Measurements from ENCODE around the gene FGF10. TPM values are rescaled to one million over a fixed set of nuclear protein-coding genes. Genes with fewer than 3 reads are reported as not detected.

Gene FGF10
- total RNA-seq (2014; rRNA removed; shearing (Covaris generic)), result not detected in 2 replicates

DNA sequence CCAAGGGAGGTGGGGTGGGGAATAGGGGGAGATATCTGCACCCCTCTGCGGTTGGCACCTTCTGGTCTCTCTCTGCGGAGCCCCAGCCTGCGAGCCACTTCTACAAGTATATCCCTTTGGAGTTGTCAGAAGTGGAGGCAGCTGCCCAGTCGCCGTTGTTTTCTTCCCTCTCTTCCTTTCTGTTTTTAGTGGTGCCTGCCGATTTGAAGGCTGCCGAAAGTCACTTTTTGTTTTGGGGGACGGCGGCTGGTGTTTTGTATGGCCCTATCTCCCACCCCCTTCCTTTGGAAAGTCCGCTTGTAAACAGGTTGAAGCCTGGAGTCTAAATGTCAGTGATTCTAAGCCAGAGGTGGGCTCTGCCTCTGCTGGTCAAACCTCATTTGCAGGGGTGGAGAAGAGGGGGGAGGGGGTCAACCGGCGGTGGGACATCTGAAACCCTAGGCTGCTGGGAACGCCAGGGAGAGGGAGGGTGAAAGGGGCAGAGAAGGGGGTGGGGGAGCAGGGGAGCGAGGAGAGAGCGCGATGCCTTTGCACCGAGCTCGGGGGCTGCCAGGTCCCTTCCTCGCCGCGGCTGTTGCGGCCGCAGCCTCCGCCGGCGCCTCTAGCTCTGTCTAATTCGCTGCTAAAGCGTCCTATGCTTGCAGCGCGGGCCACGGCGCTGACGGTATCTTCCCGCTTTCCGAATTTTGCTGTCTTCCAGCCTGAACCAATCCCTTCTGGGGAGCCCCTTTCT lies at the start of gene FGF10:
Gene FGF10 (minus strand): TSS at position 331 of the 733 bp plus-strand sequence. CDS start 738 bp downstream, outside the sequence.
- no peak for DNase-seq (ENCODE audit: low spot score)

DNA sequence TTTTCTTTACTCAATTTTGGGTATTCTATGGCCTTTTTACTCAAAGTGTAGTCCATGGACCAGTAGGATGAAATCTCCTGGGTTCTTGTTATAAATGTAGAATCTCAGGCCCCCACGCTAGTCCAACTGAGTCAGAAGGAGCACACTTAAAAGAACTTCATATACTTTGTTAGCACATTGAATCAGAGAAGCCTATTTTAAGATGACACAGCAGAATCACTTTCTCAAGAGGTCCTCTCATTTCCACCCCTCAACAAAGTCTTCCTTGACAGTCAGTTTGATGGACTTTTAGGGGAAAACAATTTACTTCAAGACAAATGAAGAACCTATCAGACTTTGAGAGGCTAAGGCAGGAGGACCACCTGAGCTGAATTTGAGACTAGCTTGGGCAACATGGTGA lies 37.7 kb upstream of the FGF10 start:
- DNase-seq (ENCODE audit: low spot score), result no peak

DNA sequence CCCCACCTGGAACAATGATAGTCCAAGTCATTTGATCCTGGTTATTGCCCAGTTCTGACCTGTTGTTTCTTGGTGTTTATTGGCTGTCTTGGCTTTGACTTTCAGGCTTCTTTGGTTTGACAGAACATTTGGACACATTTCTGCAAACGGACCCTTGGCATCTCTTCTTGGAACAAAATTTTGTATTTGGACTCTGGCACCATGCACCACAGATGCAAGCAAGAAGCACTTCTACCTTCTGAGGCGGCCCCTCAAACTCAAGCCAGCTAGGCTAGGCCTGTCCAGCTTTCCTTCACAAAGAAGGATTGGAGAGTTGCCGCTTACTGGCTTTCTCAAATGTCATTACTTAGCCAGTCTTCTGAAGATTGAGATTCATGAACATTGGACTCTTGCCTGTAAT lies 23.1 kb upstream of the FGF10 start:
- no peak for DNase-seq (ENCODE audit: low spot score)

GRCh38 chr5:44402084-44402483 lies 12.9 kb upstream of the FGF10 start:
- DNase-seq (ENCODE audit: low spot score), result no peak

GRCh38 chr5:44401611-44402010 lies 12.4 kb upstream of the FGF10 start:
- no peak for DNase-seq (ENCODE audit: low spot score)

DNA sequence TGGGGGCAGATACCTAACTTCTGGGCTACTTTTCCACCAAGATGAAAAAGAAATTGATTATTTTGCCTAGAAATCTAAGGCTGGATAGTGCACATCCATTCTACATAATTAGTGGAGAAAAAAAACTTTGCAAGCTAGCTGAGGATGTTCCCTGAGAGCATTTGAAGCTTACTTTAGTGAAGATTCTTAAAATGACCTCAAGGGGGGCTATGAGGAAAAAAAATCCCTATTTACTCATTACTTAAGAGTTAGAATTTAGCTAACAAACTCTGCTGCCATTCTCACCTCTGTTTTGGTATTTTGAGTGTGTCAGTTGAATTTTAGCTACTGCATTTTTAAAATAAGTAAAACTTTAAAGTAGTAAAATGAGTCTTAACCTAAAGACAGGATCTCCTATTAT lies 9.2 kb upstream of the FGF10 start:
- no peak for DNase-seq (ENCODE audit: low spot score)

DNA sequence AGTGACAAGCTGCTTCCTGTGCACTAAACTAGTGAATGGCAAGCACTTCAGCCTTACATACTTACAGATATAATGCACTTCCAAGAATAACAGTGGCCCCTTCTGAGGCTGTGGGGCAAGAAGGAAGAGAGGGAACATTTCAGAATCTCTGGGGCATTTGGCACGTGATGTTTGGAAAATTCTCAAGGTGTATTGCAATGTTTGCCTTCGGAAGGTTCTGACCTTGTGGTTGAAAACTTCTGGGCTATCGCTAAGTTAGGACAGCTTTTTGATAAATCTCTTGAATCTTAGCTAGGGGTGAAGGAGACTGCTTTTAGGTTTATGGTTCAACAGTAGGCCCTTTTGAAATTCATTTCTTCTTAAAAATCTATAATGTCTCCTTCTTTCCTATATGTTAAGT lies 7.1 kb upstream of the FGF10 start:
- DNase-seq (ENCODE audit: low spot score), result no peak

GRCh38 chr5:44390351-44390750 lies 1.1 kb upstream of the FGF10 start:
- no peak for DNase-seq (ENCODE audit: low spot score)

- DNase-seq (ENCODE audit: low spot score), result no peak
These were observed 563 bp upstream of the FGF10 start for GRCh38 chr5:44389823-44390143.

GRCh38 chr5:44388321-44389089 lies 715 bp downstream of the FGF10 start:
- DNase-seq (ENCODE audit: low spot score), result no peak

- DNase-seq (ENCODE audit: low spot score), result no peak
These were observed 1.3 kb downstream of the FGF10 start for GRCh38 chr5:44387921-44388320.

GRCh38 chr5:44387406-44387805 lies 1.8 kb downstream of the FGF10 start:
- DNase-seq (ENCODE audit: low spot score), result no peak

DNA sequence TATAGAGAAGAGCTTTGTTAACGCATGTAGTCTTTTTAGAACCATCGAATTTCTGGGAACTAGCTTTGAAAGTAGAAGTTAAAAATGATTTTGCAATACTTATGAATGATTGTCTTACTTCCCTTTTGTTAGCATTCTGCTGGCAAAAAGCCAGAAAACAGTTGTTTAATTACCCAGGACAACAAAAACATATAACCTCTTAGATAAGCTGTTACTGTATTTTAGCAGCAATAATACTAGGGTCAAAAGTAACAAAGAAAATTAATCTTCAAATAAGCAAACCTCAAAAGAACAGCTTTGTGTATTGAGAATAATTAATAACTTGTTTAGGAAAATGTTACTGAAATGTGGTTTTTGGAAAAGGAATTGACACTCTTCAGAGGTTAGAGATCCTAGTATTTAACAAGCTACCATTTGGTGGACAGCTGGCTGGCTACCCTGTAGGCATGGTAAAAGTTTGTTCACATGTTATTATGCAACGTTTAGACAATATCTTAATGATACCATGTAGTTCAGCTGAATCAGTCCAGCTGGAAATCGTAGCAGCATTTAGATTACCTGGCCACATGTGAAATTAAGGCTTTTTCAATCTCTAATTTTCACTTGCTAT lies 3.8 kb downstream of the FGF10 start:
- DNase-seq (ENCODE audit: low spot score), result no peak

GRCh38 chr5:44384816-44385215 lies 4.4 kb downstream of the FGF10 start:
- DNase-seq (ENCODE audit: low spot score), result no peak

DNA sequence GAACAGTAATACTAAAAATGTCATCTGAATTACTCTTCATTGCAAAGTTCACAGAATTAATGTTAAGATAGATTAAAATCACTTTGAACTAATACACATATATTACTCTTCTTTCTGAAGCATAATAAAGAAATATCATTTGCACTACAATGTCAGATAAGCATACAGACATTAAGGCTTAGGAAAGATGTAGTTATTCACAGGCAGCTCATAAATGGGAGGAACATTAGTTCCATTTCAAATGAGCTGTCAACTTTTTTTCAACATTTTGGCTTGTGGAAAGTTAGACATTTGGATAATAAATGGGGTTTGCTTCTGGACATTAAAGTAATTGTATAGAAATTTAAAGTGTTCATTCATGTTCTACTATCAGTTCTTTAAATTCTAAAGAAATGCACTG lies 6.3 kb downstream of the FGF10 start:
- DNase-seq (ENCODE audit: low spot score), result no peak

- no peak for DNase-seq (ENCODE audit: low spot score)
These were observed 12.2 kb downstream of the FGF10 start for GRCh38 chr5:44377057-44377456.

DNA sequence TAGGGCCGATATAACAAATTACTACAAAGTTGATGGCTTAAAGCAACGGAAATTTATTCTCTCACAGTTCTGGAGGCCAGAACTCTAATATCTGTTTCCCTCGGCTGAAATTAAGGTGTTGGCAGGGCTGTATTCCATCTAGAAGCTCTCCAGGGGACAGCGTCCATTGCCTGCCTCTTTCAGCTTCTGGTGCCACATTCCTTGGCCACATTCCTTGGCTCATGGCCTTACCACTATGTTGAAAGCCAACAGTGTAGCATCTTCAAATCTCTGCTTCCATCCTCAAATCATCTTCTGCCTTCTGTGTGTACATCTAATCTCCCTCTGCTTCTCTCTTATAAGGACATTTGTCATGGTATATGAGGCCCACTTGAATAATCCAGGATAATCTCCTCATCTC lies 17.2 kb downstream of the FGF10 start:
- DNase-seq (ENCODE audit: low spot score), result no peak

DNA sequence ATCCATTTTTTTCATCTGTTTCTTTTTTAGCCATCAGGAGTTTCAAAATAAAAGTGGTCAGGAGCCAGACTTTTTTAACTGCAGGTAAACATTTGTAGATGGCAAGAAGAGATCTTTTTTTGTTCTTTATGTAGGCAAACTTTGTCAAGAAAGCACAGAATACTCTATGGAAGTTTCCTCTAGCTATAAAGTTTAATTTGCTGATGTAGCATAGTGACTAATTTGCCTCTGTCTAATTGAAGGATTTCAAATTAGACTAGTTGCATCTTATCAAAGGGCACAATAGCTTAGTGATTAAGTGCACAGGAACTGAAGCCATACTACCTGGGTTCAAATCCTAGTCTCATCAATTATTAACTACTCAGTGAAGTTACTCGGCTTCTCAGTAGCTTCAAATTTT lies 22.0 kb downstream of the FGF10 start:
- DNase-seq (ENCODE audit: low spot score), result no peak

GRCh38 chr5:44365345-44365744 lies 23.9 kb downstream of the FGF10 start:
- DNase-seq (ENCODE audit: low spot score), result no peak

GRCh38 chr5:44364097-44364496 lies 25.1 kb downstream of the FGF10 start:
- no peak for DNase-seq (ENCODE audit: low spot score)

- DNase-seq (ENCODE audit: low spot score), result no peak
These were observed 27.7 kb downstream of the FGF10 start for GRCh38 chr5:44361342-44362001.

GRCh38 chr5:44360919-44361318 lies 28.3 kb downstream of the FGF10 start:
- no peak for DNase-seq (ENCODE audit: low spot score)

- DNase-seq (ENCODE audit: low spot score), result no peak
These were observed 30.8 kb downstream of the FGF10 start for GRCh38 chr5:44358421-44358820.

All from H4 (cell line).